ENCODE data around the gene SNX5. TPM values are rescaled to one million over a fixed set of nuclear protein-coding genes. Genes with fewer than 3 reads are reported as not detected.

Gene SNX5
- total and polyA plus RNA-seq, 2 donors (not counting 1 experiment from before 2014, with no cell fraction given), result 97.8 to 128 TPM

- H3K4me2 ChIP-seq (replicated peaks; ENCODE audit: low read depth, low read length, poor library complexity, severe bottlenecking), result no peak overlapping the region
- Mint-ChIP-seq H3K27ac (no peak overlapping the region), H3K4me1 (peaks cover 6% of the 10 kb centered on the region), H3K9me3 (ENCODE audit: insufficient read depth) (no peaks in the 10 kb centered on the region), H3K4me3 (no peak overlapping the region), H3K27me3 (peaks cover 41% of the 10 kb centered on the region)
- H3K4me1 ChIP-seq (ENCODE audit: control insufficient read depth in 2 of 2, insufficient read depth in 2 of 2, low read length in 2 of 2), result peaks cover 4 to 8% of the 10 kb centered on the region in 2 donors
- CTCF ChIA-PET, result no interaction called here
- POLR2A ChIA-PET, result no interaction called here
- H3K27me3 ChIP-seq (replicated peaks in 1 of 4; ENCODE audit: control extremely low read depth in 1 of 4, control insufficient read depth in 3 of 4, insufficient read depth in 4 of 4, low read length in 3 of 4), result peaks cover 0 to 14% (median 5%) of the 10 kb centered on the region in 4 experiments
- H3K9me3 ChIP-seq (ENCODE audit: control extremely low read depth in 1 of 3, control insufficient read depth in 2 of 3, insufficient read depth in 1 of 3, low read length in 2 of 3), result no peaks in the 10 kb centered on the region
- ATAC-seq (ENCODE audit: low read depth) (no peak), DNase-seq (no peak)
- no peaks in the 10 kb centered on the region for H3K36me3 ChIP-seq (replicated peaks in 1 of 2; ENCODE audit: control extremely low read depth in 1 of 2, control insufficient read depth in 1 of 2, extremely low read depth in 1 of 2, insufficient read depth in 2 of 2, low read length in 1 of 2)
- H3K27ac ChIP-seq (ENCODE audit: low read length in 2 of 2), result no peak overlapping the region
- no peak overlapping the region for H2AFZ ChIP-seq (ENCODE audit: insufficient read depth, low read depth, low read length, poor library complexity, severe bottlenecking)
- H3K9ac ChIP-seq (ENCODE audit: low read length), result no peak overlapping the region
- intact Hi-C loops (cut with micrococcal nuclease), result no loop called here
- TF ChIP-seq CTCF (IDR thresholded peaks at IDR 0.05), result no peak
- no peak for TF ChIP-seq EZH2 (IDR thresholded peaks at IDR 0.05; ENCODE audit: borderline replicate concordance, insufficient read depth, low read depth, low read length, poor library complexity, severe bottlenecking)
- no peaks in the 10 kb centered on the region for H3K79me2 ChIP-seq (ENCODE audit: control insufficient read depth, insufficient read depth, low read length)
- no CpG with 5 or more reads among the region's 1 CpG for WGBS (ENCODE audit: insufficient coverage)
- no peak overlapping the region for H3K4me3 ChIP-seq (ENCODE audit: control extremely low read depth in 1 of 5, extremely low read depth in 1 of 5, insufficient read depth in 1 of 5, low read depth in 2 of 5, low read length in 4 of 5)
- no peaks in the 10 kb centered on the region for H4K20me1 ChIP-seq (ENCODE audit: control insufficient read depth, insufficient read depth, low read length, poor library complexity, severe bottlenecking)
These were observed 42.7 kb downstream of the SNX5 start for GRCh38 chr20:17925940-17926300.

GRCh38 chr20:17925141-17925939 is 43.3 kb downstream of the SNX5 start:
- H3K4me1 Mint-ChIP-seq, result peaks cover 6% of the 10 kb centered on the region
- Histone ChIP-seq H3K9me3 (ENCODE audit: control extremely low read depth in 1 of 3, control insufficient read depth in 2 of 3, insufficient read depth in 1 of 3, low read length in 2 of 3) (no peaks in the 10 kb centered on the region), H3K4me1 (ENCODE audit: control insufficient read depth in 2 of 2, insufficient read depth in 2 of 2, low read length in 2 of 2) (peaks cover 4 to 8% of the 10 kb centered on the region in 2 donors), H3K27ac (ENCODE audit: low read length in 2 of 2) (no peak overlapping the region), H3K36me3 (replicated peaks in 1 of 2; ENCODE audit: control extremely low read depth in 1 of 2, control insufficient read depth in 1 of 2, extremely low read depth in 1 of 2, insufficient read depth in 2 of 2, low read length in 1 of 2) (no peaks in the 10 kb centered on the region), H4K20me1 (ENCODE audit: control insufficient read depth, insufficient read depth, low read length, poor library complexity, severe bottlenecking) (no peaks in the 10 kb centered on the region), H3K9ac (ENCODE audit: low read length) (no peak overlapping the region), H2AFZ (ENCODE audit: insufficient read depth, low read depth, low read length, poor library complexity, severe bottlenecking) (no peak overlapping the region), H3K4me2 (replicated peaks; ENCODE audit: low read depth, low read length, poor library complexity, severe bottlenecking) (no peak overlapping the region), H3K79me2 (ENCODE audit: control insufficient read depth, insufficient read depth, low read length) (no peaks in the 10 kb centered on the region), H3K27me3 (replicated peaks in 1 of 4; ENCODE audit: control extremely low read depth in 1 of 4, control insufficient read depth in 3 of 4, insufficient read depth in 4 of 4, low read length in 3 of 4) (peaks cover 0 to 14% (median 5%) of the 10 kb centered on the region in 4 experiments), H3K4me3 (ENCODE audit: control extremely low read depth in 1 of 5, extremely low read depth in 1 of 5, insufficient read depth in 1 of 5, low read depth in 2 of 5, low read length in 4 of 5) (no peak overlapping the region)
- ChIA-PET POLR2A (interaction anchor here (0.5 kb wide), 1 partner anchor 54 kb away, joined by 3 read pairs; no protein-coding TSS in a partner anchor), CTCF (no interaction called here)
- TF ChIP-seq EZH2 (IDR thresholded peaks at IDR 0.05; ENCODE audit: borderline replicate concordance, insufficient read depth, low read depth, low read length, poor library complexity, severe bottlenecking) (no peak), CTCF (IDR thresholded peaks at IDR 0.05) (no peak)
- DNase-seq (no peak), ATAC-seq (ENCODE audit: low read depth) (no peak)
- no peak overlapping the region for H3K4me3 Mint-ChIP-seq
- H3K9me3 Mint-ChIP-seq (ENCODE audit: insufficient read depth), result no peaks in the 10 kb centered on the region
- peaks cover 41% of the 10 kb centered on the region for H3K27me3 Mint-ChIP-seq
- intact Hi-C loops (cut with micrococcal nuclease), result no loop called here
- WGBS (ENCODE audit: insufficient coverage), result 94% methylated on average over 6 of the region's 11 CpGs
- no peak overlapping the region for H3K27ac Mint-ChIP-seq
